Sigmoid colon (tissue), 4 donors: ENCODE measurements around the gene TPST1.

Experiments
- CTCF ChIP-seq, 4 experiments: fragments of 450-650 bp in 3 of 4; fragments of 200-600 bp in 1 of 4; IDR thresholded peaks; one replicate each; pipeline ENCODE4 v1.5.1; 2016 to 2019; ENCODE audit warnings: antibody characterized with exemption in 4 of 4, mild to moderate bottlenecking in 3 of 4, moderate library complexity in 2 of 4
- EP300 ChIP-seq, 4 donors: sonication (generic); formaldehyde crosslinking; IDR thresholded peaks; one replicate each; pipeline ENCODE4 v1.6.1; 2017; ENCODE audit warnings: antibody characterized with exemption in 4 of 4
- POLR2A ChIP-seq, 2 donors: fragments of 450-650 bp; IDR thresholded peaks; one replicate each; pipeline ENCODE4 v1.6.1; 2016; ENCODE audit warnings: antibody characterized with exemption in 2 of 2, mild to moderate bottlenecking in 2 of 2, moderate library complexity in 2 of 2
- POLR2AphosphoS5 ChIP-seq, 4 donors: sonication (generic); formaldehyde crosslinking; IDR thresholded peaks; one replicate each; pipeline ENCODE4 v1.6.1; 2017; ENCODE audit warnings: antibody characterized with exemption in 4 of 4

GRCh38 chr7:66297579-66297978 is 92.4 kb downstream of the TPST1 start:
- TF ChIP-seq POLR2A (IDR thresholded peaks at IDR 0.05), result no peak
- no peak for TF ChIP-seq CTCF (IDR thresholded peaks at IDR 0.05)
- TF ChIP-seq EP300 (IDR thresholded peaks at IDR 0.05), result no peak
- no peak for TF ChIP-seq POLR2AphosphoS5 (IDR thresholded peaks at IDR 0.05)
